IMR-90 (cell line): ENCODE data around the gene SYVN1.
"Not testable (repeated sequence)": the region's sequence is repeated elsewhere in the genome, so short reads cannot be mapped to it uniquely, and the experiment has no call there.

ENCODE experiments used
- BHLHE40 ChIP-seq: fragments of 150-350 bp; IDR thresholded peaks from 2 replicates; pipeline ENCODE4 v1.6.1; 2016; ENCODE audit warnings: mild to moderate bottlenecking, low read depth, low read length
- CEBPB ChIP-seq: IDR thresholded peaks from 2 replicates; pipeline ENCODE4 v1.6.1; 2012; ENCODE audit warnings: low read depth, low read length, improper control_type of control experiment
- CHD1 ChIP-seq: IDR thresholded peaks from 2 replicates; pipeline ENCODE4 v1.6.1; 2012; ENCODE audit warnings: low read depth, low read length, improper control_type of control experiment
- FOS ChIP-seq: fragments of 150-350 bp; IDR thresholded peaks from 2 replicates; pipeline ENCODE4 v1.6.1; 2016; ENCODE audit warnings: low read depth, low read length
- MAZ ChIP-seq: IDR thresholded peaks from 2 replicates; pipeline ENCODE4 v1.6.1; 2012; ENCODE audit warnings: low read depth, mild to moderate bottlenecking, low read length, improper control_type of control experiment, moderate library complexity, borderline replicate concordance
- MXI1 ChIP-seq: IDR thresholded peaks from 2 replicates; pipeline ENCODE4 v1.6.1; 2012; ENCODE audit warnings: low read depth, mild to moderate bottlenecking, low read length, moderate library complexity, borderline replicate concordance
- NFE2L2 ChIP-seq: fragments of 150-350 bp; IDR thresholded peaks from 2 replicates; pipeline ENCODE4 v1.6.1; 2016; ENCODE audit warnings: low read depth, mild to moderate bottlenecking, low read length
- POLR2A ChIP-seq: IDR thresholded peaks from 2 replicates; pipeline ENCODE4 v1.6.1; 2012; ENCODE audit warnings: mild to moderate bottlenecking, low read depth, low read length
- RAD21 ChIP-seq: IDR thresholded peaks from 2 replicates; pipeline ENCODE4 v1.6.1; 2012; ENCODE audit warnings: low read length, improper control_type of control experiment
- RCOR1 ChIP-seq: IDR thresholded peaks from 2 replicates; pipeline ENCODE4 v1.6.1; 2012; ENCODE audit warnings: mild to moderate bottlenecking, low read length, improper control_type of control experiment; ENCODE audit not compliant: insufficient replicate concordance
- SMC3 ChIP-seq: fragments of 150-350 bp; IDR thresholded peaks from 2 replicates; pipeline ENCODE4 v1.6.1; 2016; ENCODE audit warnings: low read depth, mild to moderate bottlenecking, antibody characterized with exemption, low read length, moderate library complexity
- TF ChIP-seq, protein P1 (sequence below): conservative IDR thresholded peaks from 2 replicates; pipeline ENCODE4 v1.5.1; 2012; ENCODE audit warnings: mild to moderate bottlenecking, low read depth, low read length, improper control_type of control experiment
- TF ChIP-seq, protein P2 (sequence below): fragments of 150-350 bp; IDR thresholded peaks from 2 replicates; pipeline ENCODE4 v1.6.1; 2016; ENCODE audit warnings: low read depth, mild to moderate bottlenecking, low read length, moderate library complexity, borderline replicate concordance
- TF ChIP-seq, protein P3 (sequence below): fragments of 150-350 bp; IDR thresholded peaks from 2 replicates; pipeline ENCODE4 v1.6.1; 2017; ENCODE audit warnings: mild to moderate bottlenecking, antibody characterized with exemption, low read length, low read depth

DNA sequence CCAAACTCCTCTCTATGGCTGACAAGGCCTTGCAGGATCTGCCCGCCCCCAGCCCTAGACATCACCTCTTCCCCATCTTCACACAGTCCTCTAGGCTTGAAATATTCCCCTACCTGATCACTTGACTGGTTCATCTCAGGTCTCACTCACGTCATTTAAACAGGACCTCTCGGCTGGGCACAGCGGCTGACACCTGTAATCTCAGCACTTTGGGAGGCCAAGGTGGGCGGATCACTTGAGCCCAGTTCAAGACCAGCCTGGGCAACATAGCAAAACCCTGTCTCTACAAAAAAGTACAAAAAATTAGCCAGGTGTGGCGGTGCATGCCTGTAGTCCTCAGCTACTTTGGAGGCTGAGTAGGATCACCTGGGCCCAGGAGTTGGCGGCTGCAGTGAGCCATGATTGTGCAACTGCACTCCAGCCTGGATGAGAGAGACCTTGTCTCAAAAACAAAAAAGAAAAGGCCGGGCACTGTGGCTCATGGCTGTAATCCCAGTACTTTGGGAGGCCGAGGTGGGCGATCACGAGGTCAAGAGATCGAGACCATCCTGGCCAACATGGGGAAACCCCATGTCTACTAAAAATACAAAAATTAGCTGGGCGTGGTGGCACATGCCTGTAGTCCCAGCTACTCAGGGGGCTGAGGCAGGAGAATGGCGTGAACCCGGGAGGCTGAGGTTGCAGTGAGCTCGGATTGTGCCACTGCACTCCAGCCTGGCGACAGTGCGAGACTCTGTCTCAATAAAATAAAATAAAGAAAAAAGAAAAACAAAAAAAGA, 15.2 kb downstream of the SYVN1 start:
- TF ChIP-seq BHLHE40, POLR2A, NFE2L2, RAD21, CHD1, SMC3, RCOR1, MXI1, FOS, MAZ: not testable (repeated sequence)
- TF ChIP-seq, protein P1, sequence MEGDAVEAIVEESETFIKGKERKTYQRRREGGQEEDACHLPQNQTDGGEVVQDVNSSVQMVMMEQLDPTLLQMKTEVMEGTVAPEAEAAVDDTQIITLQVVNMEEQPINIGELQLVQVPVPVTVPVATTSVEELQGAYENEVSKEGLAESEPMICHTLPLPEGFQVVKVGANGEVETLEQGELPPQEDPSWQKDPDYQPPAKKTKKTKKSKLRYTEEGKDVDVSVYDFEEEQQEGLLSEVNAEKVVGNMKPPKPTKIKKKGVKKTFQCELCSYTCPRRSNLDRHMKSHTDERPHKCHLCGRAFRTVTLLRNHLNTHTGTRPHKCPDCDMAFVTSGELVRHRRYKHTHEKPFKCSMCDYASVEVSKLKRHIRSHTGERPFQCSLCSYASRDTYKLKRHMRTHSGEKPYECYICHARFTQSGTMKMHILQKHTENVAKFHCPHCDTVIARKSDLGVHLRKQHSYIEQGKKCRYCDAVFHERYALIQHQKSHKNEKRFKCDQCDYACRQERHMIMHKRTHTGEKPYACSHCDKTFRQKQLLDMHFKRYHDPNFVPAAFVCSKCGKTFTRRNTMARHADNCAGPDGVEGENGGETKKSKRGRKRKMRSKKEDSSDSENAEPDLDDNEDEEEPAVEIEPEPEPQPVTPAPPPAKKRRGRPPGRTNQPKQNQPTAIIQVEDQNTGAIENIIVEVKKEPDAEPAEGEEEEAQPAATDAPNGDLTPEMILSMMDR = not testable (repeated sequence)
- 0 out of 2 replicates have a peak, but pooled peaks have one; percentile 21 for TF ChIP-seq CEBPB
- TF ChIP-seq, protein P2, sequence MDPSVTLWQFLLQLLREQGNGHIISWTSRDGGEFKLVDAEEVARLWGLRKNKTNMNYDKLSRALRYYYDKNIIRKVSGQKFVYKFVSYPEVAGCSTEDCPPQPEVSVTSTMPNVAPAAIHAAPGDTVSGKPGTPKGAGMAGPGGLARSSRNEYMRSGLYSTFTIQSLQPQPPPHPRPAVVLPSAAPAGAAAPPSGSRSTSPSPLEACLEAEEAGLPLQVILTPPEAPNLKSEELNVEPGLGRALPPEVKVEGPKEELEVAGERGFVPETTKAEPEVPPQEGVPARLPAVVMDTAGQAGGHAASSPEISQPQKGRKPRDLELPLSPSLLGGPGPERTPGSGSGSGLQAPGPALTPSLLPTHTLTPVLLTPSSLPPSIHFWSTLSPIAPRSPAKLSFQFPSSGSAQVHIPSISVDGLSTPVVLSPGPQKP = not testable (repeated sequence)
- TF ChIP-seq, protein P3, sequence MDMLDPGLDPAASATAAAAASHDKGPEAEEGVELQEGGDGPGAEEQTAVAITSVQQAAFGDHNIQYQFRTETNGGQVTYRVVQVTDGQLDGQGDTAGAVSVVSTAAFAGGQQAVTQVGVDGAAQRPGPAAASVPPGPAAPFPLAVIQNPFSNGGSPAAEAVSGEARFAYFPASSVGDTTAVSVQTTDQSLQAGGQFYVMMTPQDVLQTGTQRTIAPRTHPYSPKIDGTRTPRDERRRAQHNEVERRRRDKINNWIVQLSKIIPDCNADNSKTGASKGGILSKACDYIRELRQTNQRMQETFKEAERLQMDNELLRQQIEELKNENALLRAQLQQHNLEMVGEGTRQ = not testable (repeated sequence)
